Measurements from ENCODE around the gene WWC1.

Gene WWC1

GRCh38 chr5:168291342-168291963 is at the start of gene WWC1:
Gene WWC1 (plus strand): TSS chr5:168291645. CDS start chr5:168292153, 508 bp downstream.
- DNase-seq = peak; percentile 9

- no peak for DNase-seq
These were observed 46.4 kb upstream of the WWC1 start for GRCh38 chr5:168244838-168245559.

- DNase-seq = no peak
These were observed 41.5 kb upstream of the WWC1 start for GRCh38 chr5:168249923-168250322.

GRCh38 chr5:168251259-168251658 is 40.2 kb upstream of the WWC1 start:
- DNase-seq = no peak

GRCh38 chr5:168254013-168254693 is 37.3 kb upstream of the WWC1 start:
- no peak for DNase-seq

GRCh38 chr5:168260353-168261226 is 30.9 kb upstream of the WWC1 start:
- DNase-seq = no peak

- DNase-seq = no peak
These were observed 30.2 kb upstream of the WWC1 start for GRCh38 chr5:168261227-168261571.

GRCh38 chr5:168262042-168262743 is 29.3 kb upstream of the WWC1 start:
- DNase-seq = no peak

- no peak for DNase-seq
These were observed 28.3 kb upstream of the WWC1 start for GRCh38 chr5:168263121-168263520.

- DNase-seq = no peak
These were observed 25.4 kb upstream of the WWC1 start for GRCh38 chr5:168266016-168266415.

GRCh38 chr5:168268949-168269936 is 22.2 kb upstream of the WWC1 start:
- DNase-seq = peak; percentile 73

- peak; percentile 45 for DNase-seq
These were observed 21.5 kb upstream of the WWC1 start for GRCh38 chr5:168269937-168270330.

GRCh38 chr5:168270476-168270875 is 21.0 kb upstream of the WWC1 start:
- DNase-seq = no peak

GRCh38 chr5:168273056-168273980 is 18.1 kb upstream of the WWC1 start:
- DNase-seq = no peak

- DNase-seq = no peak
These were observed 17.0 kb upstream of the WWC1 start for GRCh38 chr5:168274406-168274805.

GRCh38 chr5:168275940-168276339 is 15.5 kb upstream of the WWC1 start:
- DNase-seq = no peak

GRCh38 chr5:168282120-168282519 is 9.3 kb upstream of the WWC1 start:
- no peak for DNase-seq

- DNase-seq = no peak
These were observed 6.6 kb upstream of the WWC1 start for GRCh38 chr5:168284809-168285208.

GRCh38 chr5:168285696-168286095 is 5.7 kb upstream of the WWC1 start:
- DNase-seq = no peak

GRCh38 chr5:168286386-168286785 is 5.1 kb upstream of the WWC1 start:
- no peak for DNase-seq
